Fibroblast of mammary gland (primary cell): ENCODE measurements around the gene ZFAND4.
"Not testable (repeated sequence)": the region's sequence is repeated elsewhere in the genome, so short reads cannot be mapped to it uniquely, and the experiment has no call there.

Source experiments
- DNase-seq: peaks from one replicate; pipeline ENCODE4 v3.0.0-alpha.2; 2010; ENCODE audit warnings: low read depth
- H3K4me3 ChIP-seq: 2 replicates; pipeline ENCODE4 v1.5.1; 2011; ENCODE audit warnings: low read depth, mild to moderate bottlenecking, low read length, moderate library complexity; ENCODE audit not compliant: control insufficient read depth
- CTCF ChIP-seq: conservative IDR thresholded peaks from 2 replicates; pipeline ENCODE4 v1.5.1; 2011; ENCODE audit warnings: low read depth, low read length, inconsistent platforms; ENCODE audit not compliant: control insufficient read depth, insufficient read depth

ZFAND4 gene

GRCh38 chr10:45624724-45625123 lies 47.8 kb downstream of the ZFAND4 start:
- no peak for TF ChIP-seq CTCF
- no peak overlapping the region for H3K4me3 ChIP-seq
- DNase-seq, result no peak

- no peak for TF ChIP-seq CTCF
- H3K4me3 ChIP-seq, result no peak overlapping the region
- DNase-seq, result no peak
Observed at GRCh38 chr10:45614869-45615268, 57.7 kb downstream of the ZFAND4 start.

GRCh38 chr10:45612741-45613140 lies 59.8 kb downstream of the ZFAND4 start:
- TF ChIP-seq CTCF, result no peak
- DNase-seq, result no peak

GRCh38 chr10:45608052-45608451 lies 64.5 kb downstream of the ZFAND4 start:
- no peak for DNase-seq
- TF ChIP-seq CTCF, result no peak
- no peak overlapping the region for H3K4me3 ChIP-seq

More at GRCh38 chr10:45612741-45613140, 59.8 kb downstream of the ZFAND4 start:
- no peak overlapping the region for H3K4me3 ChIP-seq

- no peak overlapping the region for H3K4me3 ChIP-seq
- no peak for DNase-seq
- TF ChIP-seq CTCF, result no peak
Observed at GRCh38 chr10:45607276-45607675, 65.3 kb downstream of the ZFAND4 start.

- no peak for TF ChIP-seq CTCF
- no peak for DNase-seq
Observed at GRCh38 chr10:45602836-45603235, 69.7 kb downstream of the ZFAND4 start.

GRCh38 chr10:45602082-45602730 lies 70.4 kb downstream of the ZFAND4 start:
- H3K4me3 ChIP-seq, result no peak overlapping the region
- no peak for TF ChIP-seq CTCF
- DNase-seq, result peak; percentile 80

More at GRCh38 chr10:45602836-45603235, 69.7 kb downstream of the ZFAND4 start:
- H3K4me3 ChIP-seq, result no peak overlapping the region

- not testable (repeated sequence) for H3K4me3 ChIP-seq, DNase-seq
Observed at GRCh38 chr10:45601254-45601930, 71.2 kb downstream of the ZFAND4 start.
